Subcutaneous abdominal adipose tissue (tissue), 5 donors: ENCODE measurements around the gene GPLD1.
"Not testable (repeated sequence)": the region's sequence is repeated elsewhere in the genome, so short reads cannot be mapped to it uniquely, and the experiment has no call there.

Experiments used
- H3K27ac ChIP-seq: one replicate; pipeline ENCODE4 v1.7.0; 2013; ENCODE audit warnings: low read depth, mild to moderate bottlenecking, inconsistent platforms, low read length, moderate library complexity
- H3K27me3 ChIP-seq, 5 donors: one replicate each; pipeline ENCODE4 v1.7.0; 2013; ENCODE audit warnings: low read length in 5 of 5, inconsistent platforms in 1 of 5; ENCODE audit not compliant: control insufficient read depth in 5 of 5, insufficient read depth in 4 of 5
- H3K36me3 ChIP-seq, 5 donors: one replicate each; pipeline ENCODE4 v1.7.0; 2013; ENCODE audit warnings: low read length in 5 of 5; ENCODE audit not compliant: control insufficient read depth in 5 of 5, insufficient read depth in 5 of 5
- H3K4me1 ChIP-seq, 5 donors: one replicate each; pipeline ENCODE4 v1.7.0; 2013; ENCODE audit warnings: low read length in 5 of 5, mild to moderate bottlenecking in 3 of 5, moderate library complexity in 1 of 5; ENCODE audit not compliant: control insufficient read depth in 5 of 5, insufficient read depth in 5 of 5
- H3K4me3 ChIP-seq, 5 donors: one replicate each; pipeline ENCODE4 v1.7.0; 2013; ENCODE audit warnings: low read length in 5 of 5, low read depth in 1 of 5
- H3K9ac ChIP-seq, 5 donors: one replicate each; pipeline ENCODE4 v1.7.0; 2013; ENCODE audit warnings: low read length in 5 of 5, mild to moderate bottlenecking in 4 of 5, moderate library complexity in 3 of 5
- H3K9me3 ChIP-seq, 5 donors: one replicate each; pipeline ENCODE4 v1.7.0; 2013; ENCODE audit warnings: low read length in 5 of 5; ENCODE audit not compliant: control insufficient read depth in 5 of 5
- donor health status: healthy.
- donor health status: healthy.
- donor health status: healthy.
- donor health status: healthy.
- donor health status: healthy.

The GPLD1 gene

DNA sequence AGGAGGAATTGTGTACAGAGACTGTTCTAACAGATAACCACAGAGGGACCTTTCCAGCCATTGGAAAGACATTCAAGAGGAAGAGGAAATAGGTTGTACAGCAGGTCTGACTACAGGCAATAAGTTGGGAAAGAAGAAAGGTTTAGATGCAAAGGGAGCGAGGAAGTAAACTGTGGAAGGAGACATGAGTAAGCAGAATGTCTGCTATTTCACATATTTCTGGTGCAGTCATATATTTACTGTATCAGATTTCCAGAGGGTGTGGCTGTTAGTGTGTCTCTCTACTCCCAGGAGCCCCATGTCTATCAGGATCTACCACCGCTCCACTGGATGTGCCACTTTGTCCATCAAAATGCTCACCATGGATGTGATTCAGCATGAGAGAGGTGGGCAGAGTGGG lies 60.8 kb downstream of the GPLD1 start:
- Histone ChIP-seq H3K4me1 (no peaks in the 10 kb centered on the region), H3K36me3 (peaks cover 21 to 38% (median 27%) of the 10 kb centered on the region in 5 donors), H3K27me3 (no peaks in the 10 kb centered on the region), H3K27ac (no peak overlapping the region), H3K9ac (no peak overlapping the region), H3K9me3 (no peaks in the 10 kb centered on the region), H3K4me3 (no peak overlapping the region)

DNA sequence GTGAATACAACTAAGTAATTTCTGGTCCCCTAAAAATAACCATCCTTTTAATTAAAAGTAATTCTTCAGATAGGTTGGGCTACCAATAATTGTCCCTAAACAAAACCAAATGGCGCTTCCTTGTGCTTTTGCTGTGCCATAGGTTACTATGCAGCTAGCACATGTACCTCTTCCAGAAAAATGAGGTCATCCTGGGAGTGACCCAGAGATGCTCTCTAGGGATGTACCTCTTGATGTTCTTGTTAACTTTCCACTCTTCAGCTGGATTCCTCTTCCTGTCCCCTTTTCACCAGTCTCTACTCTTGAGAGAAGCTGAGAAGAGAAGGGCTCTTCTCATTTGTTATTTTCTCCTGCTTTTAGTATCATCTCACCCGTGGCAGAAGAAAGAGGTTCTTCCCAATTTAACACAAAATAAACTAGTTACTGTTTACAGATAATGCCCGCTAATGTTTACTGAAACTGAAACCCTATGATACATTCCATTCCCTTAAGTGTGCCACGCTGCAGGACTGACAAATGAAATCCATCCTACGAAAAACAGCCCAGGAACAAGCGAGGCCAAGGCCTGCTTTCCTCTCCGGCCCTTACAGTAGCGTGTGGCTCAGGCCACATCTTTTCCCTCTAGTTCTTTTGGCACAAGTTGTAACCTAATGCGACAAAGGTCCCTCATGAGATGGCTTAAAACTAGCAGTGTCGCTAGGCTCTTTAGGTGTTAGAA lies 62.5 kb downstream of the GPLD1 start:
- H3K9ac ChIP-seq, result peak overlapping the region in 1 of 5 donors; percentile 14
- no peaks in the 10 kb centered on the region for H3K4me1 ChIP-seq
- H3K4me3 ChIP-seq, result no peak overlapping the region
- H3K27ac ChIP-seq, result peak overlapping the region; percentile 11
- H3K27me3 ChIP-seq, result no peaks in the 10 kb centered on the region
- H3K9me3 ChIP-seq, result no peaks in the 10 kb centered on the region
- peaks cover 37 to 51% (median 43%) of the 10 kb centered on the region in 5 donors for H3K36me3 ChIP-seq

DNA sequence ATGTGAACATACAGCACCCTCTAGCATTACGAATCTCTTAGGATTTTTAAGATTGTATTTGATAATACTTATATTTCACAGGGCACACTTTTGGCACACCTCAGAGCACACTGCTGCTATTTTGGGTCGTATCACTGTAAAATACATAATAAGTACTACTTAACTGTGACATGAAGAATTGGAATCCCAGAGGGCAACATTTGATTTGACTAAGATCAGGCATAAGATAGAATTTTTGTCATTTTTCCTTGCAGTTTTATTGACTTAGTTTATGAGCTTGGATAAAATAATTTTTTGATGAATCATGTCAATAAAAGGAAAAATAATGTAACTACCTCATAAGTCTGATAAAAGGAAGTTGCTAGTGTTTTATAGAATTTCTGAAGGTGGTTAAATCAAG lies 64.3 kb downstream of the GPLD1 start:
- no peak overlapping the region for H3K27ac ChIP-seq
- H3K36me3 ChIP-seq, result peaks cover 49 to 67% (median 57%) of the 10 kb centered on the region in 5 donors
- H3K4me3 ChIP-seq, result no peak overlapping the region
- no peaks in the 10 kb centered on the region for H3K4me1 ChIP-seq
- H3K9me3 ChIP-seq, result no peaks in the 10 kb centered on the region
- H3K9ac ChIP-seq, result no peak overlapping the region
- no peaks in the 10 kb centered on the region for H3K27me3 ChIP-seq

GRCh38 chr6:24419526-24419925 lies 69.9 kb downstream of the GPLD1 start:
- H3K36me3 ChIP-seq, result peaks cover 74 to 95% (median 84%) of the 10 kb centered on the region in 5 donors

DNA sequence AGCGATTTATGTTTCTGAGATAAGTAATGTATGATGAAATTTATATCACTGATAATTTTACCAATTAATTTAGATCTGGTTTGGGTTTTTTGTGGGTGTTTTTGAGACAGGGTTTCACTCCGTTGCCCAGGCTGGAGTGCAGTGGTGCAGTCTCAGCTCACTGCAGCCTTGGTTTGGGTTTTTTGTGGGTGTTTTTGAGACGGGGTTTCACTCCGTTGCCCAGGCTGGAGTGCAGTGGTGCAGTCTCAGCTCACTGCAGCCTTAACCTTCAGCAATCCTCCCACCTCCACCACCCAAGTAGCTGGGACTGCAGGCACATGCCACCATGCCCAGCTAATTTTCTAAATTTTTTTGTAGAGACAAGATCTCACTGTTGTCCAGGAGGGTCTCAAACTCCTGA lies 73.6 kb downstream of the GPLD1 start:
- no peaks in the 10 kb centered on the region for H3K27me3 ChIP-seq
- H3K36me3 ChIP-seq, result peaks cover 62 to 83% (median 70%) of the 10 kb centered on the region in 5 donors
- H3K4me1 ChIP-seq, result no peaks in the 10 kb centered on the region
- H3K27ac ChIP-seq, result no peak overlapping the region
- no peak overlapping the region for H3K9ac ChIP-seq
- no peaks in the 10 kb centered on the region for H3K9me3 ChIP-seq
- no peak overlapping the region for H3K4me3 ChIP-seq

More at GRCh38 chr6:24419526-24419925, 69.9 kb downstream of the GPLD1 start:
- Histone ChIP-seq H3K27me3 (no peaks in the 10 kb centered on the region), H3K9me3 (no peaks in the 10 kb centered on the region), H3K4me1 (no peaks in the 10 kb centered on the region), H3K4me3 (no peak overlapping the region), H3K9ac (no peak overlapping the region), H3K27ac (no peak overlapping the region)

DNA sequence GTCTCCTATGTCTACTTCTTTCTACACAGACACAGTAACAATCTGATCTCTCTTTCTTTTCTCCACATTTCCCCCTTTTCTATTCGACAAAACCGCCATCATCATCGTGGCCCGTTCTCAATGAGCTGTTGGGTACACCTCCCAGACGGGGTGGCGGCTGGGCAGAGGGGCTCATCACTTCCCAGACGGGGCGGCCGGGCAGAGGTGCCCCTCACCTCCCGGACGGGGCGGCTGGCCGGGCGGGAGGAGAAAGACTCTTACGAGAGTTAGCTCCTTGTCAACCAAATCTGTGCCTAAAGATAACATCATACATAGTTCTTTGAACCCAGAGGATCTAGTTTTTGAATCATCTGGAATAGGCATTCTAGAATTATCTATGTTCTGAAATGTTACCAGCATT lies 74.8 kb downstream of the GPLD1 start:
- H3K36me3 ChIP-seq, result peaks cover 54 to 72% (median 63%) of the 10 kb centered on the region in 5 donors
- not testable (repeated sequence) for H3K4me1 ChIP-seq, H3K9me3 ChIP-seq, H3K9ac ChIP-seq, H3K27ac ChIP-seq, H3K27me3 ChIP-seq, H3K4me3 ChIP-seq

DNA sequence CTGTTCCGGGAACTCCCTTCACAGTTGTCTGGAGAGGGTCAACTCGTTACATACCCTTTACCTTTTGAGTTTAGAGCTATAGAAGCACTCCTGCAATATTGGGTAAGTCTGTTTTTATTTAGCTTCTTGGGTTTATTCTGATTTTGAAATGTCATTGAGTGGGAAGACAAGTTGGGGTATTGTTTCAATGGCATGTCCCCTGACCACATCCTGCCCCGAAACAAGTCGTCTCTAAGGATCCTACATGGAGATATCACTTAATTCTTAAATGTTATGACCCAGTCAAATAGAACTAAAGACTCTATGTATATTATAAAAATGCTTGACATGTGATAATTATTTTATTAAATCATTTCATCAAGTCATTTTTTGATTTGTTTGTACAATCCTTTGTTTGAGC lies 77.1 kb downstream of the GPLD1 start:
- Histone ChIP-seq H3K4me1 (no peaks in the 10 kb centered on the region), H3K36me3 (peaks cover 46 to 66% (median 59%) of the 10 kb centered on the region in 5 donors), H3K27me3 (no peaks in the 10 kb centered on the region)

GRCh38 chr6:24410622-24411021 lies 78.8 kb downstream of the GPLD1 start:
- Histone ChIP-seq H3K27me3 (no peaks in the 10 kb centered on the region), H3K9ac (no peak overlapping the region), H3K4me1 (no peaks in the 10 kb centered on the region), H3K9me3 (no peaks in the 10 kb centered on the region), H3K4me3 (no peak overlapping the region), H3K27ac (no peak overlapping the region), H3K36me3 (peaks cover 33 to 52% (median 46%) of the 10 kb centered on the region in 5 donors)

More for the DNA sequence above, 77.1 kb downstream of the GPLD1 start:
- Histone ChIP-seq H3K27ac (no peak overlapping the region), H3K4me3 (no peak overlapping the region), H3K9me3 (no peaks in the 10 kb centered on the region), H3K9ac (no peak overlapping the region)

GRCh38 chr6:24408719-24409410 lies 80.5 kb downstream of the GPLD1 start:
- H3K27ac ChIP-seq, result no peak overlapping the region
- H3K27me3 ChIP-seq, result no peaks in the 10 kb centered on the region
- no peak overlapping the region for H3K4me3 ChIP-seq
- H3K9me3 ChIP-seq, result no peaks in the 10 kb centered on the region
- peaks cover 23 to 44% (median 37%) of the 10 kb centered on the region in 5 donors for H3K36me3 ChIP-seq
- no peak overlapping the region for H3K9ac ChIP-seq
- H3K4me1 ChIP-seq, result peaks cover 0 to 14% (median 8%) of the 10 kb centered on the region in 5 donors

GRCh38 chr6:24405262-24405661 lies 84.1 kb downstream of the GPLD1 start:
- no peaks in the 10 kb centered on the region for H3K27me3 ChIP-seq
- H3K36me3 ChIP-seq, result peaks cover 6 to 24% (median 16%) of the 10 kb centered on the region in 5 donors
- H3K9me3 ChIP-seq, result no peaks in the 10 kb centered on the region
- no peak overlapping the region for H3K4me3 ChIP-seq
- H3K9ac ChIP-seq, result no peak overlapping the region
- no peak overlapping the region for H3K27ac ChIP-seq
- H3K4me1 ChIP-seq, result peaks cover 2 to 27% (median 25%) of the 10 kb centered on the region in 5 donors
